SIG-M5 (cell line): Measurements from ENCODE around the gene ARID3B.

ENCODE experiments used
- DNase-seq: peaks from one replicate; lab custom pipeline; 2025; lab: John Stamatoyannopoulos, UW

ARID3B gene

DNA sequence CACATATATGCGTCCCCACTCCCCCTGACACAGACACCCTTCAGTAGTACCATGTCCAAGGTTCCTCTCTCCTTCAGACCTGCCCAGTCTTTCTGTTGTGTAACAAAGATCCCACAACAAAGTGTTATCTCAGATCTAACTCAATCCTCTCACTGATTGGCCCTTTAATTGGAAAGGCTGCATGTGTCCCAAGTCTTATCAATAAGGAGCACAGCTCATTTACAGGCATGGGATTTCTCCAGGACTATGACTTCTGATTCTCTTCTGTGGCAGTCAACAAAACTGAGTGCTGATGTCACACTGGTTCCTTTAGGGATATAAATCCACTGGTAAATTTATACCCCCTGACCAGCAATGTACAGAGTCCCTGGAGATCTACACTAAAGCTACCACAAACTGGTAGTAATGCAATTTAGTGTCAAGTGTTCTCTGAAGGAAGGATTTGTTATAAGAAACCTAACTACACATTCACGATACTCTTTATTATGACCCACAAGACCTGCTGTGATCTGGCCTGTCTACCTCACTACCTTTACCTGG, 102.7 kb downstream of the ARID3B start:
- no peak for DNase-seq

DNA sequence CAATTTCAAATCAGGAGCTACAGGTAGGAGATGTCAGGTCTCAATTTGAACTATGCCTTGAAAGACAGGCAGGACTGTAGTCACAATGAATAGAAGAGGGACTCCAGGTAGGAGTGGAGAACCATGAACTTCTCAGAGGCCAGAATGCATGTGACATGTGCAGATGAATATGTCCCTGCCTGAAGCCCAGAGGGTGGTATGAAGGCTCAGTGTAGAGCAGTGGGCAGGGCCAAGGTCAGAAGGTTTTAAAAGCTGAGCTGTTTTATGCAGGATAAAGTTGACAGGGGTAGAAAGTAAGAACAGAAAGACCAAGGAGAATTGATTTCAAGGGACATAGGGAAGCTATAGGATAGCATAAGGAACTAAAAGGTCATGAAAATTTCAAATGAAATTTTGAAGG, 105.5 kb downstream of the ARID3B start:
- DNase-seq = no peak
